DND-41 (cell line): ENCODE data around the gene NAV3.

Experiments used
- ATAC-seq: fragments of 200-7000 bp; cut with Tn5 transposase; 3 replicates; pipeline ENCODE4 v1.9.1; 2021; ENCODE audit warnings: low read depth; ENCODE audit not compliant: insufficient read depth
- DNase-seq: peaks from one replicate; pipeline ENCODE4 v3.0.0-alpha.2; 2020
- H2AFZ ChIP-seq: 2 replicates; pipeline ENCODE4 v1.6.0; 2012; ENCODE audit warnings: low read depth, low read length
- H3K27ac ChIP-seq: 2 replicates; pipeline ENCODE4 v1.5.1; 2012; ENCODE audit warnings: low read length, inconsistent platforms
- H3K27me3 ChIP-seq: fragments of 200-600 bp; sonication (generic); 2 replicates; pipeline ENCODE4 v1.6.0; 2012; ENCODE audit warnings: low read length, mild to moderate bottlenecking, inconsistent platforms; ENCODE audit not compliant: insufficient read depth, poor library complexity
- H3K36me3 ChIP-seq: 2 replicates; pipeline ENCODE4 v1.5.1; 2012; ENCODE audit warnings: low read length, inconsistent platforms; ENCODE audit not compliant: insufficient read depth
- H3K4me1 ChIP-seq: 2 replicates; pipeline ENCODE4 v1.5.1; 2012; ENCODE audit warnings: mild to moderate bottlenecking, low read length; ENCODE audit not compliant: insufficient read depth
- H3K4me2 ChIP-seq: 2 replicates; pipeline ENCODE4 v1.6.0; 2012; ENCODE audit warnings: mild to moderate bottlenecking, moderate library complexity, low read length, inconsistent platforms; ENCODE audit not compliant: insufficient read depth
- H3K4me3 ChIP-seq, 2 experiments: fragments of 200-600 bp in 1 of 2; shearing (Covaris generic) in 1 of 2; 2 replicates each; pipeline ENCODE4 v1.5.1; 2012 to 2016; ENCODE audit warnings: inconsistent platforms in 2 of 2, low read length in 2 of 2, mild to moderate bottlenecking in 2 of 2, low read depth in 1 of 2, moderate library complexity in 1 of 2
- H3K79me2 ChIP-seq: 2 replicates; pipeline ENCODE4 v1.6.0; 2012; ENCODE audit warnings: low read length, inconsistent platforms; ENCODE audit not compliant: insufficient read depth
- H3K9ac ChIP-seq: 2 replicates; pipeline ENCODE4 v1.6.0; 2012; ENCODE audit warnings: low read depth, mild to moderate bottlenecking, inconsistent platforms, low read length, moderate library complexity
- H3K9me3 ChIP-seq: 2 replicates; pipeline ENCODE4 v1.5.1; 2012; ENCODE audit warnings: low read length, moderate library complexity, mild to moderate bottlenecking, inconsistent platforms; ENCODE audit not compliant: insufficient read depth, severe bottlenecking
- H4K20me1 ChIP-seq: 2 replicates; pipeline ENCODE4 v1.6.0; 2012; ENCODE audit warnings: low read length; ENCODE audit not compliant: insufficient read depth
- EZH2 ChIP-seq: IDR thresholded peaks from 3 replicates; pipeline ENCODE4 v1.6.1; 2012; ENCODE audit warnings: borderline replicate concordance, low read depth, mild to moderate bottlenecking, moderate library complexity, low read length, inconsistent platforms; ENCODE audit not compliant: severe bottlenecking
- TF ChIP-seq, protein P1 (sequence below): IDR thresholded peaks from 2 replicates; pipeline ENCODE4 v1.5.1; 2012; ENCODE audit warnings: borderline replicate concordance, low read length, moderate library complexity, mild to moderate bottlenecking; ENCODE audit not compliant: poor library complexity, severe bottlenecking; ENCODE audit errors: extremely low read depth

Gene NAV3

DNA sequence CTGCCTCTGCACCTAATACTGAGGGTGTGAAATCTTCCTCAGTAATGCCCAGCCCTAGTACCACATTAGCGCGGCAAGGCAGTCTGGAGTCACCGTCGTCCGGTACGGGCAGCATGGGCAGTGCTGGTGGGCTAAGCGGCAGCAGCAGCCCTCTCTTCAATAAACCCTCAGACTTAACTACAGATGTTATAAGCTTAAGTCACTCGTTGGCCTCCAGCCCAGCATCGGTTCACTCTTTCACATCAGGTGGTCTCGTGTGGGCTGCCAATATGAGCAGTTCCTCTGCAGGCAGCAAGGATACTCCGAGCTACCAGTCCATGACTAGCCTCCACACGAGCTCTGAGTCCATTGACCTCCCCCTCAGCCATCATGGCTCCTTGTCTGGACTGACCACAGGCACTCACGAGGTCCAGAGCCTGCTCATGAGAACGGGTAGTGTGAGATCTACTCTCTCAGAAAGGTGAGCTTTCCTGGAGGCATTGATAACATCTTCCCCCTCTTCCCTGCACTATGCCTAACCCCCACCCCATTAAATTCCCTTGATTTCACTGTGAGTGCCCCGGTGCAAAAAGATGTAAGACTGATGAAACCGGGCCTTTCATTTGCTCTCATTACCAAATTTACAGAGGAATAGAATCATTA lies 291.4 kb downstream of the NAV3 start:
- Histone ChIP-seq H3K27ac (no peak overlapping the region), H3K4me3 (no peak overlapping the region)
- no peak for ATAC-seq

DNA sequence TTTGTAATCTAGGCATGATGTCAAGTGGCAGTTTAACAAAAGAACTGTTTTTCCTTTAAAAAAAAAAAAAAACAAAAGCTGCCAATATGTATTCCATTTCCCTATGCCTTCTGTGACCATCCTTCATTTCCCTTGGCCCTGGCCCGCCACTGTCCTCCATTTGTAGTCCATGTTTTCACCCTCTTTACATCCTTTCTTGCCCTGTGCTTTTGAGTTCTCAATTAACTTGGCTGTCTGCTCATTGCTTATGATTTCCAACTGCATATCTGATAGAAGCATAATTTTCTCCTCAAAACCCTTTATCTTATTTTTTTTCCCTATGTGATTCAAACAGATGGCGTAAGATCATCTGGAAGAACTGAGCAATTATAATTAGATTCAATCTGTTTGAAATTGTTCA lies 297.5 kb downstream of the NAV3 start:
- Histone ChIP-seq H3K9ac (no peak overlapping the region), H3K4me3 (no peak overlapping the region), H2AFZ (no peak overlapping the region), H3K4me2 (no peak overlapping the region), H3K36me3 (no peaks in the 10 kb centered on the region), H3K9me3 (no peaks in the 10 kb centered on the region), H3K79me2 (no peaks in the 10 kb centered on the region), H3K4me1 (no peaks in the 10 kb centered on the region), H3K27ac (no peak overlapping the region), H4K20me1 (no peaks in the 10 kb centered on the region), H3K27me3 (no peaks in the 10 kb centered on the region)
- DNase-seq: no peak
- no peak for TF ChIP-seq EZH2
- TF ChIP-seq, protein P1, sequence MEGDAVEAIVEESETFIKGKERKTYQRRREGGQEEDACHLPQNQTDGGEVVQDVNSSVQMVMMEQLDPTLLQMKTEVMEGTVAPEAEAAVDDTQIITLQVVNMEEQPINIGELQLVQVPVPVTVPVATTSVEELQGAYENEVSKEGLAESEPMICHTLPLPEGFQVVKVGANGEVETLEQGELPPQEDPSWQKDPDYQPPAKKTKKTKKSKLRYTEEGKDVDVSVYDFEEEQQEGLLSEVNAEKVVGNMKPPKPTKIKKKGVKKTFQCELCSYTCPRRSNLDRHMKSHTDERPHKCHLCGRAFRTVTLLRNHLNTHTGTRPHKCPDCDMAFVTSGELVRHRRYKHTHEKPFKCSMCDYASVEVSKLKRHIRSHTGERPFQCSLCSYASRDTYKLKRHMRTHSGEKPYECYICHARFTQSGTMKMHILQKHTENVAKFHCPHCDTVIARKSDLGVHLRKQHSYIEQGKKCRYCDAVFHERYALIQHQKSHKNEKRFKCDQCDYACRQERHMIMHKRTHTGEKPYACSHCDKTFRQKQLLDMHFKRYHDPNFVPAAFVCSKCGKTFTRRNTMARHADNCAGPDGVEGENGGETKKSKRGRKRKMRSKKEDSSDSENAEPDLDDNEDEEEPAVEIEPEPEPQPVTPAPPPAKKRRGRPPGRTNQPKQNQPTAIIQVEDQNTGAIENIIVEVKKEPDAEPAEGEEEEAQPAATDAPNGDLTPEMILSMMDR: no peak
- no peak for ATAC-seq

More for the DNA sequence above, 291.4 kb downstream of the NAV3 start:
- H4K20me1 ChIP-seq: no peaks in the 10 kb centered on the region
- no peak overlapping the region for H3K9ac ChIP-seq
- no peaks in the 10 kb centered on the region for H3K4me1 ChIP-seq
- H3K9me3 ChIP-seq: no peaks in the 10 kb centered on the region
- H2AFZ ChIP-seq: no peak overlapping the region
- no peaks in the 10 kb centered on the region for H3K79me2 ChIP-seq
- no peak overlapping the region for H3K4me2 ChIP-seq
- H3K27me3 ChIP-seq: no peaks in the 10 kb centered on the region
- DNase-seq: no peak
- H3K36me3 ChIP-seq: no peaks in the 10 kb centered on the region
- TF ChIP-seq EZH2: no peak
- TF ChIP-seq, protein P1: no peak

DNA sequence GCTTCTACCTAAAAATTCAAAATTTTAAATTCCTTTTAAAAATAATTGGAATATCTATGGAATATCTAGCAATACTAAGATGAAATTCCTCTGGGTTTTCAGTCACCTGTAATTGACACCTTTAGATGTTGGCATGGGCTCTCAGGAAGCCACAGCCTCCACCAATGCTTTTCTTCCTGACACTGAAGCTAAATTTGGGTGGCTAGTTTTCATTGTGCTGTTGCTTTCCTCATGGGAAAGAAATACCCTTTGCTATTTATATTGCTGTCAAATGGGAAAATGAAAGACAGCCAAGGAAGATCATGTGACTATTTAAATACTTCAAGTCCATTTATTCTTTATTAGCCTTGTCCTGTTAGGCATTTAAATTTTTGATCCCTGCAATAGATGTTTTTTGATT lies 313.0 kb downstream of the NAV3 start:
- no peak for TF ChIP-seq EZH2
- TF ChIP-seq, protein P1: no peak
- no peaks in the 10 kb centered on the region for H4K20me1 ChIP-seq
- no peak for ATAC-seq

DNA sequence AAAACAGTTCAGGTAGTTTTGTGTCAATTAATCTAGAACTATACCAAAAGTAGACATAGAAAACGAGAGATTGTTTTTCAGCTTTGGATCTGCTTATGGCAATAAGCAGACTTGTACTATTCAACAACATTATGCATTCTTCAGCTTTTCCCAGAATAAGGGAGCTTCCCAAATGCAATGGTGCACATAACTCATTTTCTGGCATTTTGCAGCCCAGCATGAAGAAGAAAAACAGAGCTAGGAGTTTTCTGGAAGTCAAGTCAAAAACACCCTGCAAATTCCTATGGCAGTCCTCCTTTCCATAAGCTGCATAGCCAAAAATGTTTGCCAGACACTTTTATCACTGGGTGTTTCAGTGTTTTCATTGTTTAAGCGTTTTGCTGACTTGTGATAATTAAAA lies 314.7 kb downstream of the NAV3 start:
- H3K27ac ChIP-seq: no peak overlapping the region
- H3K9ac ChIP-seq: no peak overlapping the region
- H3K36me3 ChIP-seq: no peaks in the 10 kb centered on the region
- H3K9me3 ChIP-seq: no peaks in the 10 kb centered on the region
- no peaks in the 10 kb centered on the region for H3K79me2 ChIP-seq
- ATAC-seq: no peak
- H2AFZ ChIP-seq: no peak overlapping the region
- no peaks in the 10 kb centered on the region for H3K4me1 ChIP-seq
- no peaks in the 10 kb centered on the region for H4K20me1 ChIP-seq
- H3K27me3 ChIP-seq: no peaks in the 10 kb centered on the region
- TF ChIP-seq, protein P1: no peak
- no peak for TF ChIP-seq EZH2
- no peak overlapping the region for H3K4me2 ChIP-seq
- DNase-seq: no peak
- no peak overlapping the region for H3K4me3 ChIP-seq

More for the DNA sequence above, 313.0 kb downstream of the NAV3 start:
- no peaks in the 10 kb centered on the region for H3K27me3 ChIP-seq
- no peak overlapping the region for H2AFZ ChIP-seq
- no peak overlapping the region for H3K4me3 ChIP-seq
- no peaks in the 10 kb centered on the region for H3K36me3 ChIP-seq
- no peaks in the 10 kb centered on the region for H3K4me1 ChIP-seq
- no peaks in the 10 kb centered on the region for H3K79me2 ChIP-seq
- no peaks in the 10 kb centered on the region for H3K9me3 ChIP-seq
- H3K27ac ChIP-seq: no peak overlapping the region
- H3K9ac ChIP-seq: no peak overlapping the region
- no peak overlapping the region for H3K4me2 ChIP-seq
- no peak for DNase-seq
